ENCODE measurements around the gene CAPNS1. TPM values are rescaled to one million over a fixed set of nuclear protein-coding genes. Genes with fewer than 3 reads are reported as not detected.

CAPNS1 gene
- total and polyA plus RNA-seq, 4 donors = 488 to 543 (median 529) TPM

- Histone ChIP-seq H3K4me3 (ENCODE audit: low read length in 2 of 2) (peak overlapping the region; percentile 57 to 72), H3K27ac (ENCODE audit: low read depth in 1 of 2, low read length in 2 of 2) (peak overlapping the region; percentile 78 to 92), H3K27me3 (ENCODE audit: control insufficient read depth in 1 of 2, insufficient read depth in 2 of 2, low read length in 1 of 2) (no peaks in the 10 kb centered on the region), H3K9me3 (ENCODE audit: control insufficient read depth, low read length) (no peaks in the 10 kb centered on the region), H3K36me3 (ENCODE audit: control insufficient read depth in 1 of 2, insufficient read depth in 2 of 2, low read length in 1 of 2) (peaks cover 0 to 2% of the 10 kb centered on the region in 2 donors), H3K4me1 (ENCODE audit: control insufficient read depth in 1 of 2, insufficient read depth in 2 of 2, low read length in 2 of 2) (no peaks in the 10 kb centered on the region)
- peak; percentile 74 to 89 for DNase-seq
- intact Hi-C loops (cut with DNase I) = loop anchor here in 1 of 2 donors (1.0 to 2.0 kb wide), 2 partner anchors 11 to 23 kb away; partner anchors contain the start of gene CAPNS1
- ATAC-seq (ENCODE audit: low FRiP score) = peak; percentile 83
- WGBS, 2 donors = 10 to 12% methylated on average over 47 of the region's 47 CpGs
Observed at GRCh38 chr19:36151144-36152018, 11.5 kb downstream of the CAPNS1 start.

- Histone ChIP-seq H3K4me3 (ENCODE audit: low read length in 2 of 2) (peak overlapping the region; percentile 57 to 72), H3K36me3 (ENCODE audit: control insufficient read depth in 1 of 2, insufficient read depth in 2 of 2, low read length in 1 of 2) (no peaks in the 10 kb centered on the region), H3K27ac (ENCODE audit: low read depth in 1 of 2, low read length in 2 of 2) (peak overlapping the region; percentile 78 to 92), H3K9me3 (ENCODE audit: control insufficient read depth, low read length) (no peaks in the 10 kb centered on the region), H3K4me1 (ENCODE audit: control insufficient read depth in 1 of 2, insufficient read depth in 2 of 2, low read length in 2 of 2) (no peaks in the 10 kb centered on the region), H3K27me3 (ENCODE audit: control insufficient read depth in 1 of 2, insufficient read depth in 2 of 2, low read length in 1 of 2) (no peaks in the 10 kb centered on the region)
- WGBS, 2 donors = 0 to 7% methylated on average over 16 of the region's 16 CpGs
- ATAC-seq (ENCODE audit: low FRiP score) (no peak), DNase-seq (no peak)
- intact Hi-C loops (cut with DNase I) = loop anchor here in 1 of 2 donors (2.0 kb wide), 1 partner anchor 23 kb away; no protein-coding TSS in a partner anchor
Observed at GRCh38 chr19:36152019-36152351, 12.1 kb downstream of the CAPNS1 start.

- intact Hi-C loops (cut with DNase I) = loop anchor here in 1 of 2 donors (2.0 kb wide), 1 partner anchor 24 kb away; no protein-coding TSS in a partner anchor
- peak; percentile 80 to 91 for DNase-seq
- Histone ChIP-seq H3K27me3 (ENCODE audit: control insufficient read depth in 1 of 2, insufficient read depth in 2 of 2, low read length in 1 of 2) (no peaks in the 10 kb centered on the region), H3K4me3 (ENCODE audit: low read length in 2 of 2) (peak within 1 kb of the TSS; percentile 57 to 72), H3K27ac (ENCODE audit: low read depth in 1 of 2, low read length in 2 of 2) (peak within 1 kb of the TSS; percentile 92), H3K9me3 (ENCODE audit: control insufficient read depth, low read length) (no peaks in the 10 kb centered on the region), H3K4me1 (ENCODE audit: control insufficient read depth in 1 of 2, insufficient read depth in 2 of 2, low read length in 2 of 2) (no peaks in the 10 kb centered on the region), H3K36me3 (ENCODE audit: control insufficient read depth in 1 of 2, insufficient read depth in 2 of 2, low read length in 1 of 2) (no peaks in the 10 kb centered on the region)
- WGBS, 2 donors = 2 to 7% methylated on average over 35 to 40 of the region's 40 CpGs
- ATAC-seq (ENCODE audit: low FRiP score) = peak; percentile 95
Observed at GRCh38 chr19:36152352-36153091, 12.7 kb downstream of the CAPNS1 start, which contains the start of gene COX7A1. Gene COX7A1, minus strand, starts transcription at chr19:36152447. Its CDS starts 40 bp downstream, at chr19:36152407.

- H3K27me3 ChIP-seq (ENCODE audit: control insufficient read depth in 1 of 2, insufficient read depth in 2 of 2, low read length in 1 of 2) = no peaks in the 10 kb centered on the region
- H3K4me3 ChIP-seq (ENCODE audit: low read length in 2 of 2) = peak overlapping the region in 1 of 2 donors; percentile 57
- no peaks in the 10 kb centered on the region for H3K9me3 ChIP-seq (ENCODE audit: control insufficient read depth, low read length)
- no peaks in the 10 kb centered on the region for H3K4me1 ChIP-seq (ENCODE audit: control insufficient read depth in 1 of 2, insufficient read depth in 2 of 2, low read length in 2 of 2)
- no peak for ATAC-seq (ENCODE audit: low FRiP score)
- intact Hi-C loops (cut with DNase I) = loop anchor here in 1 of 2 donors (2.0 kb wide), 1 partner anchor 24 kb away; no protein-coding TSS in a partner anchor
- peak in 1 of 2 donors; percentile 26 for DNase-seq
- H3K36me3 ChIP-seq (ENCODE audit: control insufficient read depth in 1 of 2, insufficient read depth in 2 of 2, low read length in 1 of 2) = no peaks in the 10 kb centered on the region
- peak overlapping the region; percentile 82 to 92 for H3K27ac ChIP-seq (ENCODE audit: low read depth in 1 of 2, low read length in 2 of 2)
- 61 to 66% methylated on average over 10 of the region's 10 CpGs for WGBS, 2 donors
Observed at GRCh38 chr19:36153126-36153525, 13.3 kb downstream of the CAPNS1 start.

DNA sequence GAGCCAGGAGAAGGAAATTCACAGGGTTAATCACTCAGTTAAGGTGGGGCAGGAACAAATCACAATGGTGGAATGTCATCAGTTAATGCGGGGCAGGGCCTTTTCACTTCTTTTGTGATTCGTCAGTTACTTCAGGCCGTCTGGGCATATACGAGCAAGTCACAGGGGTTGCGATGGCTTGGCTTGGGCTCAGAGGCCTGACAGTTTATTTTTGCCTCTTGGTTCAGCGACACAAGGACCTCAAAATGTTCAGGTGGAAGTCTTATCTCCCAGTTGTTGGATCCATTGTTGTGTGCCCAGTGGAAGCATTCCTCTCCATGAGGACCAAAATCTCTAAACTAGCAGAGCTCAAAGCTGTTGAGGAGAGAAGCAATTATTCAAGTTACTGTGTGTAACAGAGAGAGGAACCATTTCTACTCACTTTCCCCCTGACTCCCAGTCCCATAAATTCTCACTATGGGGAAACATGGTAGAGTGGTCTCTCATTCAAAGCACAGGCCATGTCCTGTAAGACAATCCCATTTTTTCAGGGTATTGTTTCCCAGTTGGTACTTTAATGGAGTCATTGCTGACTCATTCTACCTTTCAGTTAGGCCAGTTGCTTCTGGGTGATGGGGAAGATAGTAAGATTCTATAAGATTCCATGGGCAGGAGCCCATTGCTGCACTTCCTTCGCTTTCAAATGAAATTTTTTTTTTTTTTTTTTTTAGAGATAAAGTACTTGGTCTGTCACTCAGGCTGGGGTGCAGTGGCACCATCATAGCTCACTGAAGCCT, 21.1 kb downstream of the CAPNS1 start:
- Histone ChIP-seq H3K27ac (ENCODE audit: low read depth in 1 of 2, low read length in 2 of 2) (no peak overlapping the region), H3K27me3 (ENCODE audit: control insufficient read depth in 1 of 2, insufficient read depth in 2 of 2, low read length in 1 of 2) (no peaks in the 10 kb centered on the region), H3K9me3 (ENCODE audit: control insufficient read depth, low read length) (no peaks in the 10 kb centered on the region), H3K36me3 (ENCODE audit: control insufficient read depth in 1 of 2, insufficient read depth in 2 of 2, low read length in 1 of 2) (peaks cover 0 to 5% of the 10 kb centered on the region in 2 donors), H3K4me3 (ENCODE audit: low read length in 2 of 2) (no peak overlapping the region), H3K4me1 (ENCODE audit: control insufficient read depth in 1 of 2, insufficient read depth in 2 of 2, low read length in 2 of 2) (no peaks in the 10 kb centered on the region)
- intact Hi-C loops (cut with DNase I) = no loop called here
- ATAC-seq (ENCODE audit: low FRiP score) (no peak), DNase-seq (no peak)
- 86 to 92% methylated on average over 7 of the region's 7 CpGs for WGBS, 2 donors

- 93 to 96% methylated on average over 12 of the region's 12 CpGs for WGBS, 2 donors
Observed at GRCh38 chr19:36163813-36164212, 23.9 kb downstream of the CAPNS1 start.

GRCh38 chr19:36169084-36169760, 29.4 kb downstream of the CAPNS1 start:
- 8 to 10% methylated on average over 9 of the region's 9 CpGs for WGBS, 2 donors
- Histone ChIP-seq H3K4me1 (ENCODE audit: control insufficient read depth in 1 of 2, insufficient read depth in 2 of 2, low read length in 2 of 2) (no peaks in the 10 kb centered on the region), H3K9me3 (ENCODE audit: control insufficient read depth, low read length) (no peaks in the 10 kb centered on the region), H3K27me3 (ENCODE audit: control insufficient read depth in 1 of 2, insufficient read depth in 2 of 2, low read length in 1 of 2) (no peaks in the 10 kb centered on the region), H3K4me3 (ENCODE audit: low read length in 2 of 2) (no peak overlapping the region), H3K27ac (ENCODE audit: low read depth in 1 of 2, low read length in 2 of 2) (peak overlapping the region; percentile 29 to 49), H3K36me3 (ENCODE audit: control insufficient read depth in 1 of 2, insufficient read depth in 2 of 2, low read length in 1 of 2) (no peaks in the 10 kb centered on the region)
- intact Hi-C loops (cut with DNase I) = no loop called here
- ATAC-seq (ENCODE audit: low FRiP score) (peak; percentile 42), DNase-seq (no peak)

More at GRCh38 chr19:36163813-36164212, 23.9 kb downstream of the CAPNS1 start:
- DNase-seq = peak in 1 of 2 donors; percentile 37
- no peaks in the 10 kb centered on the region for H3K27me3 ChIP-seq (ENCODE audit: control insufficient read depth in 1 of 2, insufficient read depth in 2 of 2, low read length in 1 of 2)
- H3K4me3 ChIP-seq (ENCODE audit: low read length in 2 of 2) = no peak overlapping the region
- intact Hi-C loops (cut with DNase I) = no loop called here
- no peak for ATAC-seq (ENCODE audit: low FRiP score)
- no peaks in the 10 kb centered on the region for H3K4me1 ChIP-seq (ENCODE audit: control insufficient read depth in 1 of 2, insufficient read depth in 2 of 2, low read length in 2 of 2)
- H3K27ac ChIP-seq (ENCODE audit: low read depth in 1 of 2, low read length in 2 of 2) = no peak overlapping the region
- peaks cover 0 to 5% of the 10 kb centered on the region in 2 donors for H3K36me3 ChIP-seq (ENCODE audit: control insufficient read depth in 1 of 2, insufficient read depth in 2 of 2, low read length in 1 of 2)
- no peaks in the 10 kb centered on the region for H3K9me3 ChIP-seq (ENCODE audit: control insufficient read depth, low read length)
